ENCODE data around the gene NLRC3.

DNA sequence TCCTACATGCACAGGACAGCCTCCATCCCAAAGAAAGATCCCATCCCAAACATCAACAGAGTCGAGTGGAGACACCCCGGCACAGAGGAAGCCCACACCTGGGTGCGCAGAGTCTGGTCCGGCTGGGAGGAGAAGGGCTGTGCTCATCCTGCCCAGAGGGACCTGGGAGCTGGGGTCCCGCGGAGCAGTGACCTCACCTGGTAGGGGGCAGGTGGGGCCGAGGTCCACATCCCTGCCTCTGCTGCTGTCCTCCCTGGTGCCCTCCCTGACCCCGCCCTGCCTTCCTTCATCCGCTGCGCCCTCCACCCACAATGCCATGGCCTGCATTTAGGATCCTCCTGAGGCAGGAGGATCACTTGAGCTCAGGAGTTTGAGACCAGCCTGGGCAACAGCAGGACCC, 84.8 kb downstream of the NLRC3 start:
- TF ChIP-seq ISL1 (CRISPR knock-in tag; IDR thresholded peaks at IDR 0.05) (no peak), ARNTL (CRISPR knock-in tag; IDR thresholded peaks at IDR 0.05; ENCODE audit: borderline replicate concordance, low read depth) (no peak), ZNF565 (CRISPR knock-in tag; conservative IDR thresholded peaks at IDR 0.05; ENCODE audit: low read depth) (no peak), ZFP3 (CRISPR knock-in tag; IDR thresholded peaks at IDR 0.05) (no peak), ZNF70 (CRISPR knock-in tag; IDR thresholded peaks at IDR 0.05) (no peak)
- TF ChIP-seq, protein P1, sequence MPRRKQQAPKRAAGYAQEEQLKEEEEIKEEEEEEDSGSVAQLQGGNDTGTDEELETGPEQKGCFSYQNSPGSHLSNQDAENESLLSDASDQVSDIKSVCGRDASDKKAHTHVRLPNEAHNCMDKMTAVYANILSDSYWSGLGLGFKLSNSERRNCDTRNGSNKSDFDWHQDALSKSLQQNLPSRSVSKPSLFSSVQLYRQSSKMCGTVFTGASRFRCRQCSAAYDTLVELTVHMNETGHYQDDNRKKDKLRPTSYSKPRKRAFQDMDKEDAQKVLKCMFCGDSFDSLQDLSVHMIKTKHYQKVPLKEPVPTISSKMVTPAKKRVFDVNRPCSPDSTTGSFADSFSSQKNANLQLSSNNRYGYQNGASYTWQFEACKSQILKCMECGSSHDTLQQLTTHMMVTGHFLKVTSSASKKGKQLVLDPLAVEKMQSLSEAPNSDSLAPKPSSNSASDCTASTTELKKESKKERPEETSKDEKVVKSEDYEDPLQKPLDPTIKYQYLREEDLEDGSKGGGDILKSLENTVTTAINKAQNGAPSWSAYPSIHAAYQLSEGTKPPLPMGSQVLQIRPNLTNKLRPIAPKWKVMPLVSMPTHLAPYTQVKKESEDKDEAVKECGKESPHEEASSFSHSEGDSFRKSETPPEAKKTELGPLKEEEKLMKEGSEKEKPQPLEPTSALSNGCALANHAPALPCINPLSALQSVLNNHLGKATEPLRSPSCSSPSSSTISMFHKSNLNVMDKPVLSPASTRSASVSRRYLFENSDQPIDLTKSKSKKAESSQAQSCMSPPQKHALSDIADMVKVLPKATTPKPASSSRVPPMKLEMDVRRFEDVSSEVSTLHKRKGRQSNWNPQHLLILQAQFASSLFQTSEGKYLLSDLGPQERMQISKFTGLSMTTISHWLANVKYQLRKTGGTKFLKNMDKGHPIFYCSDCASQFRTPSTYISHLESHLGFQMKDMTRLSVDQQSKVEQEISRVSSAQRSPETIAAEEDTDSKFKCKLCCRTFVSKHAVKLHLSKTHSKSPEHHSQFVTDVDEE (CRISPR knock-in tag; IDR thresholded peaks at IDR 0.05) = no peak
